Esophagus muscularis mucosa (tissue), 3 donors: ENCODE measurements around the gene CPLX1.

Experiments
- CTCF ChIP-seq, 3 experiments: fragments of 200-600 bp in 2 of 3; fragments of 450-650 bp in 1 of 3; sonication (generic) in 2 of 3; IDR thresholded peaks; one replicate each; pipeline ENCODE4 v1.5.1; 2017 to 2019; ENCODE audit warnings: antibody characterized with exemption in 3 of 3, mild to moderate bottlenecking in 2 of 3, moderate library complexity in 1 of 3
- POLR2AphosphoS5 ChIP-seq, 2 donors: sonication (generic); formaldehyde crosslinking; IDR thresholded peaks; one replicate each; pipeline ENCODE4 v1.6.1; 2017; ENCODE audit warnings: antibody characterized with exemption in 2 of 2

GRCh38 chr4:777520-778262 is 48.2 kb downstream of the CPLX1 start:
- TF ChIP-seq CTCF (IDR thresholded peaks at IDR 0.05) (no peak), POLR2AphosphoS5 (IDR thresholded peaks at IDR 0.05) (no peak)
